Neural crest cell (in vitro differentiated cells): ENCODE results near the gene GALNT14. TPM values are rescaled to one million over a fixed set of nuclear protein-coding genes. Genes with fewer than 3 reads are reported as not detected.

Experiments used
- DNase-seq: peaks from one replicate; pipeline ENCODE4 v3.0.0; 2021; ENCODE audit warnings: low read depth, mixed read lengths, low spot score
- H3K27ac Mint-ChIP-seq: one replicate; pipeline ENCODE4 v1.8.0; 2021; ENCODE audit warnings: mild to moderate bottlenecking, mixed read lengths; ENCODE audit not compliant: unreplicated experiment
- H3K27me3 Mint-ChIP-seq: 2 replicates; pipeline ENCODE4 v1.8.0; 2021; ENCODE audit warnings: low read depth, mild to moderate bottlenecking, mixed read lengths
- H3K36me3 Mint-ChIP-seq: 2 replicates; pipeline ENCODE4 v1.8.0; 2021; ENCODE audit warnings: low read depth, mild to moderate bottlenecking, mixed read lengths
- H3K4me1 Mint-ChIP-seq: 2 replicates; pipeline ENCODE4 v1.8.0; 2021; ENCODE audit warnings: mixed read lengths
- H3K4me3 Mint-ChIP-seq: one replicate; pipeline ENCODE4 v1.8.0; 2021; ENCODE audit warnings: mild to moderate bottlenecking, mixed read lengths
- H3K9me3 Mint-ChIP-seq: 2 replicates; pipeline ENCODE4 v1.8.0; 2021; ENCODE audit warnings: mixed read lengths
- total RNA-seq: library from RNA; stranded (reverse); gene quantifications from 2 replicates; pipeline ENCODE4 v1.2.1, GENCODE V29; 2021
- TF ChIP-seq, protein P1 (sequence below): fragments of 200-600 bp; sonication (generic); conservative IDR thresholded peaks from 2 replicates; pipeline ENCODE4 v1.5.0; 2021; ENCODE audit warnings: antibody characterized with exemption, mild to moderate bottlenecking

The GALNT14 gene
- total RNA-seq, 1 donor from 2014 or later = 1.5 TPM

DNA sequence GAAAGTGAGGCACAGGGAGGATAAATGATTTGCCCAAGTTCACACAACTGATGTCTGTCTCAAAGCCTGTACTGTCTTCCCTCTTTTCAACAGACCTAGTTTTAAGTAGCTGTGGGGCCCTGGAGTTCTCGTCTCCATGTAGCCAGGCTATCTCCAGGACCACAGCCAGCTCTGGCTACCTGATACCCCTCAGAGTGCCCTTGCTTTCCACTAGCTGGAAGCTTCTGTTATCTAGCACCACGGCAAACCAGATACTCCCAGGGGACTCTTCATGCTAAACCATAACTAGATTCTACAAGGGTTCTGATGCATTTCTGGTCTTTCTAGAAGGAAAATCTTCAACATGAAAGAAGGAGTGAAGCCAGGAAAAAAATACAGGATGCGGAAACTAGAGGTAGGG, 137.3 kb downstream of the GALNT14 start:
- H3K4me1 Mint-ChIP-seq = no peaks in the 10 kb centered on the region
- TF ChIP-seq, protein P1, sequence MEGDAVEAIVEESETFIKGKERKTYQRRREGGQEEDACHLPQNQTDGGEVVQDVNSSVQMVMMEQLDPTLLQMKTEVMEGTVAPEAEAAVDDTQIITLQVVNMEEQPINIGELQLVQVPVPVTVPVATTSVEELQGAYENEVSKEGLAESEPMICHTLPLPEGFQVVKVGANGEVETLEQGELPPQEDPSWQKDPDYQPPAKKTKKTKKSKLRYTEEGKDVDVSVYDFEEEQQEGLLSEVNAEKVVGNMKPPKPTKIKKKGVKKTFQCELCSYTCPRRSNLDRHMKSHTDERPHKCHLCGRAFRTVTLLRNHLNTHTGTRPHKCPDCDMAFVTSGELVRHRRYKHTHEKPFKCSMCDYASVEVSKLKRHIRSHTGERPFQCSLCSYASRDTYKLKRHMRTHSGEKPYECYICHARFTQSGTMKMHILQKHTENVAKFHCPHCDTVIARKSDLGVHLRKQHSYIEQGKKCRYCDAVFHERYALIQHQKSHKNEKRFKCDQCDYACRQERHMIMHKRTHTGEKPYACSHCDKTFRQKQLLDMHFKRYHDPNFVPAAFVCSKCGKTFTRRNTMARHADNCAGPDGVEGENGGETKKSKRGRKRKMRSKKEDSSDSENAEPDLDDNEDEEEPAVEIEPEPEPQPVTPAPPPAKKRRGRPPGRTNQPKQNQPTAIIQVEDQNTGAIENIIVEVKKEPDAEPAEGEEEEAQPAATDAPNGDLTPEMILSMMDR = no peak
- H3K36me3 Mint-ChIP-seq = no peaks in the 10 kb centered on the region
- no peak for DNase-seq
- no peak overlapping the region for H3K4me3 Mint-ChIP-seq
- H3K9me3 Mint-ChIP-seq = no peaks in the 10 kb centered on the region
- H3K27ac Mint-ChIP-seq = no peak overlapping the region
- peaks cover 5% of the 10 kb centered on the region for H3K27me3 Mint-ChIP-seq

DNA sequence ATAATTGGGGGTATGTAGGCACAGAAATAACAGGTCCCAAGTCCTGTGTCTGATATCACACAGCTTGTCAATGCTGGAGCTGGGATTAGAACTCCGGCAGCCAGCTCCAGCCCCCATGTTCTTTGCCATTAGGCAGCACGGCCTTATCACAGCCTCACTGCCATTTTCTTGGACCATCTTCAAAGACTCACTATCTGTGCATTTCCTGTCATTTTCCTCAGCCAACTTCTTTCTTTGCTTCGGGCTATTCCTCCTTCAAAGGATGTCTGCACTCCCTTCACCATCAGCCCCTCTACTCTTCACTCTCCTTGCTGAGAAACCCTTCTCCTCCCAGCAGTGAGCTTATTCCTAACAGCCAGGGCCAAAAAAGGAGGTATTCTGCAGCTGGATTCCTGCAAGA, 139.6 kb downstream of the GALNT14 start:
- TF ChIP-seq, protein P1 = no peak
- H3K27ac Mint-ChIP-seq = no peak overlapping the region
- no peak overlapping the region for H3K4me3 Mint-ChIP-seq
- peaks cover 2% of the 10 kb centered on the region for H3K27me3 Mint-ChIP-seq
- no peaks in the 10 kb centered on the region for H3K9me3 Mint-ChIP-seq
- no peak for DNase-seq
- H3K36me3 Mint-ChIP-seq = no peaks in the 10 kb centered on the region
- H3K4me1 Mint-ChIP-seq = no peaks in the 10 kb centered on the region

- no peaks in the 10 kb centered on the region for H3K36me3 Mint-ChIP-seq
- no peak overlapping the region for H3K4me3 Mint-ChIP-seq
- no peak overlapping the region for H3K27ac Mint-ChIP-seq
- TF ChIP-seq, protein P1 = no peak
- no peaks in the 10 kb centered on the region for H3K9me3 Mint-ChIP-seq
- peaks cover 2% of the 10 kb centered on the region for H3K27me3 Mint-ChIP-seq
- H3K4me1 Mint-ChIP-seq = no peaks in the 10 kb centered on the region
- no peak for DNase-seq
Observed at GRCh38 chr2:30997979-30998378, 140.3 kb downstream of the GALNT14 start.

GRCh38 chr2:30994227-30995056, 143.8 kb downstream of the GALNT14 start:
- TF ChIP-seq, protein P1 = no peak
- no peak overlapping the region for H3K4me3 Mint-ChIP-seq
- H3K27me3 Mint-ChIP-seq = no peaks in the 10 kb centered on the region
- H3K27ac Mint-ChIP-seq = no peak overlapping the region
- H3K4me1 Mint-ChIP-seq = no peaks in the 10 kb centered on the region
- no peak for DNase-seq
- H3K9me3 Mint-ChIP-seq = no peaks in the 10 kb centered on the region
- H3K36me3 Mint-ChIP-seq = no peaks in the 10 kb centered on the region

DNA sequence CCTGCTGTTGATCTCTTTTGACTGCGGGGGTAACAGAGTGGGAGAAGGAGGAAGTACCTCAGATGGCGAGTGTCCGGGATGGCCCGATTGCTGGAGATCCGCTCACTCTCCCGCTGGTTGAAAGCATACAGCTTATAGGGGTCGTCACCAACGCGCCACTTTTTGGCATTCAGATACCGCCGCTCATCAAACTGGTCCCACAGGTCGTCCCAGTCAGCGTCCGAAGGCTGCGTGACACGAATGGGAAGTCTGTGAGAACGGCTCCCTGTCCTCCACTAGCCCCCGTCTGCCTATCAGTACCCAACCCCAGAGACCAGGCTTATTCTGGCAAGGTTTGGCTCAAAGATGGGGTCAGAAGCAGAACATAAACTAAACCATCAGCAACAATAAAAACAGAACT, 145.5 kb downstream of the GALNT14 start:
- Mint-ChIP-seq H3K36me3 (no peaks in the 10 kb centered on the region), H3K27ac (no peak overlapping the region), H3K4me3 (no peak overlapping the region)

More for the DNA sequence above, 145.5 kb downstream of the GALNT14 start:
- no peaks in the 10 kb centered on the region for H3K4me1 Mint-ChIP-seq
- DNase-seq = no peak
- H3K27me3 Mint-ChIP-seq = no peaks in the 10 kb centered on the region
- TF ChIP-seq, protein P1 = no peak
- no peaks in the 10 kb centered on the region for H3K9me3 Mint-ChIP-seq
